RPMI8226 (cell line): Measurements from ENCODE around the gene LASP1.
A peak's percentile ranks its signal among the peaks of the same experiment; 100 is the strongest.

Experiments
- DNase-seq: peaks from one replicate; pipeline ENCODE4 v3.0.0-alpha.2; 2015

LASP1 gene

DNA sequence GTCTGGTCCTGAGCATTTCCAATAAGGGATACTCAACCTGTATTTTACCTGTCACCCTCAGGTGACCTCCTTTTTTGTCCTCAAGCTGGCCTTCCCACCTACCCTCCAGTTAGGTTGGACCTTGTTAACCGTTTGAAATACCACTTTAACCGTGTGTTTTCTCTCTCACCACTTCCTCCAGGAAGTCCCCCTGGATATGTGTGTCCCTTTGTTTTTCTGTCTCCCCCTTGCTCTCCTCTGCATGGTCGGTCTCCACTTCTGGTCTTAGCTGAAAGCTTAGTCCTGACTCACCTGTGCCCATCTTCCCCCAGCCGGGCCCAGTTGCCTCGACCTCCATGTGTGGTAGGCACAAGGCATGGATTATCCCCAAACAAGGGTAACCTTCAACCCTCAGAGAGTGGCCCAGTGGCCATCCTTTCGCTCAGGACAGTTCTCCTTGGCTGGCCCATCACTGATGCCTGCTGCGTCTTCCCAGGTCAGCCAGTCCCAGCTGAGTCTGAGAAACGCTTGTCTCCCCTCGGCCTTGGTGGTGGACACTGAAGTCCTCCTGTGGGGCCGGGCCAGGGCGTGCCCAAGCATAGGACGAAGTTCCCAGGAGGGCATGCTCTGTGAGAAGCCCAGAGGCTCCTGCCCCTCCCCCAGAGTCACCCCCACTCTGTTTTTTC, 20.0 kb downstream of the LASP1 start:
- DNase-seq, result no peak

DNA sequence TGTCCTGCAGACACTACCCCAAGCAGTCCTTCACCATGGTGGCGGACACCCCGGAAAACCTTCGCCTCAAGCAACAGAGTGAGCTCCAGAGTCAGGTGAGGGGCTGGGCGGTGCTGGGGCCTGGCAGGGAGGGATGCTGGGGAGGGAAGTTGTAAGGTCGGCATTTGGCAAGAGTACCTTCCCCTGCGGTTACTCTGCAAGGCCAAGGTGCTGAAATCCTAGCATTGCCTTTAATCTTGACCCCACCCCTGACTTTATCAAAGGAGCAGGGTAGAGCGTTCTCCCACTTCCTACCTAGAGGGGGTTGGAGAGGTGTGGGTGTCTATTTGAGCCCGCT, 20.5 kb downstream of the LASP1 start:
- DNase-seq, result no peak

DNA sequence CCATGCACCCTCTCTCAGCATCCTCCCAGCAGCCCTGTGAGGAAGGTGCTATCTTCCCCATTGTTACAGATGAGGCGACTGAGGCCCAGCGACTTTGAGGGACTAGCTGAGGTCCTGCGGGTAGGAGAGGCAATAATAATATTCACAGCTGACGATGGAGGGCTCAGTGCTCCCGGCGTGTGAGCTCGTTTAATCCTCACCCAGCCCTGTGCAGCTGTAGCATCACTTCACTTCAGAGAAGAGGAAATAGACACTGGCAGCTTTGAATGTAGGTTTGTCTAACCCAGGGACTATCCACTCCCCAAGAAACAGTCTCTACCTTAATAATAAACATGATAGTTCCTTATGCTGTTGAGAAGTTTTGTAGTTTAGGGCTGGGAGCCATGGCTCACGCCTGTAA, 21.6 kb downstream of the LASP1 start:
- DNase-seq, result no peak

DNA sequence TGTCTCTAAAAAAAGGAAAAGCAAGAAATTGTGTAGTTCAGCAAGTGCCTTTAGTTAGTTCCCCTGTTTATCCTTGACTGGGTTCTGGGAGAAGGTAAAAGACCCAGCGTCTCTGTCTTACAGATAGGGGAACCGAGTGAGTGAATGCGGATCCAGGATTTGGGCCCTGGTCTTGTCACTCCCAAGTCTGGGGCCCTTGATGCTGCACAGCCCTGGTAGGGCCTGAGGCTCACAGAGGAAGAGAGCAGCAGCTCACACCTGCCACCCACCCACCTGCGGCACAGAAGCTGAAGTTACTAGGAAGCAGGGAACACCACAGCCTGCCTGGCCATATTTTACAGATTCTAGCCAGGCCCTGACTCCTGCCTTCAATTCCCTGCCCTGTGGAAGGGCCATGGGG, 22.2 kb downstream of the LASP1 start:
- DNase-seq, result no peak

DNA sequence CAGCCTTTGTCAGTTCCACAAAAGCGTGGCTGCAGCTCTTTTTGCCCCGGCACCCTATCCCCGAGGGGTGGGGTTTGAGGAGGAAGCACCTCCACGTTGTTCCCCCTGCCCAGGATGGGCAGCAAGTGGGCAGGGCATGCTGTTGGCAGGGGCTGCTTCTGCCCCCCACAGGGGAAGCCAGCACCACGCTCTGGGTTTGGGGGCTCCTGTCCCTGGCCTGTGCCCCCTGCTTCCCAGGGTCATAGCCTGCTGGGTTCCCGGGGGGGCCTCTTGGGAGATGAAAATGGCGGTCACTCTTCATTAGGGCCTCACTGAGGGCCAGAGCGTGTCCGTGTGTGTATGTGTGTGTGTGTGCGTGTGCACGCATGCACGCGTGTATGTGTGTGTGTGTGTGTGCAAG, 22.8 kb downstream of the LASP1 start:
- no peak for DNase-seq

DNA sequence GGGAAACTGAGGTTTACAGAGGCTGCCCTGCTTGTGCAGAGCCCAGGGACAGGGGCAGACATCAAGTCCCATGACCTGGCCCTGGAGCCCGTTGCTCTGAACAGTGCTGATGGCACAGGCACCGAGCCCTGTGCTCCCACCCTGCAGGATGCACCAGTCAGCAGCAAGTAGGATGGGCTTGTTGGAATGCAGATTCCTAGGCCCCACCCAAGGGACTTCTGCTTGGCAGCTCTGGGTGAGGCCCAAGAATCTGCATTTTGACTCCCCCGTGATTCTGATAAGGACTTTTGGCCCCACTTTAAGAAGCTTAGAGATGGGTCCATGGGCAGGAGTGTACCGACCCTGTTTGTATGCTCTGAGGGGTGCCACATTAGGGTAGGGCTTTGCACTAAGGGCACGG, 23.3 kb downstream of the LASP1 start:
- no peak for DNase-seq

DNA sequence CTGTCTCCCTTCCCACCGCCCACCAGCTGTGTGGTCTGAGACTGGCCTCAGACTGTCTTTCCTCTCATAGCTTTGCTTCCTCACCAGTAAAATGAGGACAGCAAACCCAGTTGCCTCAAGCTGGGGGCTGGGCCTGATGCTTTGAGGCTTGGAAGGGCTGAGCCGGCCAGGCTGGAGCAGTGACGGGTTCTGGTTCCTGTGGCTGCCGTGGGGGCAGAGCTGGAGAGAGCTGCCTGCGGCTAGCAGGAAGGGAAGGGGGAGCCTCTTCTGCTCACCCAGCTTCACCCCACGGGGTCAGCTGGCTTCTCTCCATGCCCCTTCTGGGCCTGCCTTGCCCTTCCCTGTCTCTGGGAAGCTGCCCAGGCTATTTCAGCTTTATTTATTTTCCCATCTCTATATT, 23.7 kb downstream of the LASP1 start:
- DNase-seq, result no peak

DNA sequence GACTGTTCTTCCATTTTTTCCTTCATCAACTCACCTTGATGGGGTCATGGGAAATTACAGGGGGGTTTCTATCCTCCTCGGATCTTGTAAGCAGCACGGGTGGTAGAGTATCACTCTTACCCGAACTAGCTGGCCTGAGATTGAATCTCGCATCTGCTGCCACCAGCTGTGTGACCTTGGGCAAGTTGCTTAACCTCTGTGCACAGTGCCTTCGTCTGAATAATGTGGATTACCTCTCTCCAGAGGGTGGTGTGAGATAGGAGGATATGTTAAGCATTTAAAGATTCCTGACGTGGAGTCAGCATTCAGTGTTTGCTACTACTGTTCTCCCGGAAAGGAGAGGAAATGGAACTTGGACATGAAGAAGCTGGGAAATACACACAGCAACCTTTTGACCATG, 24.4 kb downstream of the LASP1 start:
- no peak for DNase-seq

DNA sequence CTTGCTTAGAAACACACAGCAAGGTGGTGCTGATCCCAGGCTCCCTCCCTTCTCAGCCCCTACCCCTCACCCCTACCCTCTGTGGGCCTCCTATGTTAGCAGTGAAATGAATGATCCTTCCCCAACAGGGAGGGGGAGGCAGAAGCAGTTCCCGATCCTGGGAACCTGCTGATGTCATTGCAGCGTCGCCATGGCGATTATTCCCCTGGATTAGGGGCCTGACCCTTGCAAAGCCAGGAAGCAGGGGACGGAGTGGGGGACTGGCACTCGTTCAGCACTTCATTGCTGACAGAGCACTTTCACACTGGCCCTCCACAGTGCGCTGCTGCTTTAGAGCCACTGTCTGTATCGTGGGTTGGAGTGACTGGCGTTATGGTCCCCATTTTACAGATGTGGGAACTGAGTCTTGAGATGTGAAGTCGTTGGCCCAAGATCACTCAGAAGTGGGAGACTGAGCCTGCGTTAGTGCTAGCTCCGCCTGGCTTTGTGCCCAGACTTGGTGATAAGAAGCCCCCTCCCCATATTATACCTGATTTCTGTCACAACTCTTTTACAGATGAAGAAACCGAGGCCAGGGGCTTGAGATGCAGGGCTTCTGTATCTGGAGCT, 26.6 kb downstream of the LASP1 start:
- DNase-seq, result no peak

DNA sequence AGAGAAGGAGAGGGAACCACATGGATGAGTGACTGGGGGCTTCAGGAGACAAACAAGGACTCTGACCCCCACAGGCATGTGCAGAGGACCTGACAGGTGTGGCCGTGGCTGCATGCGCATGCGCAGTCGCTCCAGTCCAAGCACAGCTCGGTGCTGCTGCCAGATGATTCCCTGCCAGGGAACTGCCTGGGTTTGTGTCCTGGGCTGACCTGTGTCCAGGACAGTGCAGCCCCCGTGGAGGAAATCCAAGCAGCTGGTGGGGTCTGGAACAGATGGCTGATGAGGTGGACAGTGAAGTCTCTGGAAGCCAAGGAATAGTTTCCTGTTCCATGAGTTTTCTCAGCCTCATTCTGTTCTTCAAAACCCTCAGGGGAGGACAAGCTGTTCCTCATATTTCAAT, 27.3 kb downstream of the LASP1 start:
- no peak for DNase-seq

DNA sequence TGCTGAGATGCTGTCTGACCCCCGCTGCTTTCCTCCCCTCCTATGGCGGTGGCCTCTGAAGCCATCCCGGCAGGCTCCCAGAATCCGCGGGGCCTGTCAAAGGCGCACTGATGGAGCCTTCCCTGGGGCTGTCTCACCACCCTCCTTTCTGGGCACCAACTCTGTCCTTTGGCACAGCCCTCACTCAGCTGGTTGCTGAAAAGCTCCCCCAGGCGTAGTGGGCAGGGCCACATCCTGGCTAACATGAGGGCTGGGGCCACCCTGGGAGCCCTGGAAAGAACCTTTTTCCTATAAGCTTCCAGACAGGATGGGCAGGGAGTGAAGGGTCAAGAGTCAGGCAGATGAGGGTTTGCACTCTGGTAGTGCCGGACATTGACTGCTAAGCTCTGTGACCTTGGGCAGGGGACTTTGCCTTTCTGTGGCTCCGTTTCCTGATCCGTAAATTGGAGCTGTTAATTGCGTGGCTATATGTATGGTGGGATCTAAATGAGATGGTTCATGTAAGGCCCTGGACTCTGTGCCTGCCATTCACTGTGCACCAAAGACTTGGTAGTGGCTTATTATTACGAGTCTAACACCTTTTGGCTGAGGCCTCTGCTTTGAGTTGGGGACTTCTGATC, 27.9 kb downstream of the LASP1 start:
- peak; percentile 60 for DNase-seq

DNA sequence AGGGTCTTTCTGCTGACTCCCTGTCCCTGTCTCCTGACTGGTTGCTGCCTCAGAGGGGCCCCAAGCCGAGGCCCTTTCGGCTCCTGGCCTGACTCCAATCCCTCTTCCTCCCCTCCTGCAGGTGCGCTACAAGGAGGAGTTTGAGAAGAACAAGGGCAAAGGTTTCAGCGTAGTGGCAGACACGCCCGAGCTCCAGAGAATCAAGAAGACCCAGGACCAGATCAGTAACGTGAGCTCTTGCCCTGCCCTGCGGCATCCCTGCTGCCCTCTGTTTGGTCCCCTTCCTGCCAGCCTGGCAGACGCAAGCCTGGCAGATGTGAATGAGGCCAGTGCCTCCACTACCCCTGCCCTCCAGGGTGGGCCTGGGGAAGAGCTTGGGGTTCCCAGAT, 28.4 kb downstream of the LASP1 start:
- peak; percentile 89 for DNase-seq

DNA sequence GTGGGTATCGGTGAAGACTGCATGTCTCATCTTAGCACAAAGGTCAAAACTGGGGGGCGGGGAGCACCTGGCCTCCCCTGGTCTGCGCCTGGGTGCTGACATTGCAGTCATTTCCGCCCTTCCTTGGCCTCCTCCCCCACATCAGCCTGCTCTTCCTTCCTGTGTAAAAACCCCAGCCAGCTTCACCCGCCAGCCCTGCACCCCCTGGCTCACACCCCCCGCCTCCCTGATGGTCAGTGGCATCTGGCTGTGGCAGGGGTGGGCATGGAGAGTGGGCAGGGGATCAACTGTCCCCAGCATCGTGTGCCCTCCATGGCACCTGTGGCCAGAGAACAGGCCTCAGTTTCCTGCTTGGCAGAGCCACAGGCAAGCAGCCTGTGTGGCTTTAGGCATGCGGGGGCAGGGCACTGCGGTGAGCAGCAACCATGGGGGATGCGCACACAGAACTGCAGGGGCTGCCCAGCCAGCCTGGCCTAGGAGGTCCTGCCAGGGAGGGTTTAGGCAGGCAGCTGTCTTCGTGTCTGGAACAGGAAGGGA, 29.0 kb downstream of the LASP1 start:
- DNase-seq, result peak; percentile 95

DNA sequence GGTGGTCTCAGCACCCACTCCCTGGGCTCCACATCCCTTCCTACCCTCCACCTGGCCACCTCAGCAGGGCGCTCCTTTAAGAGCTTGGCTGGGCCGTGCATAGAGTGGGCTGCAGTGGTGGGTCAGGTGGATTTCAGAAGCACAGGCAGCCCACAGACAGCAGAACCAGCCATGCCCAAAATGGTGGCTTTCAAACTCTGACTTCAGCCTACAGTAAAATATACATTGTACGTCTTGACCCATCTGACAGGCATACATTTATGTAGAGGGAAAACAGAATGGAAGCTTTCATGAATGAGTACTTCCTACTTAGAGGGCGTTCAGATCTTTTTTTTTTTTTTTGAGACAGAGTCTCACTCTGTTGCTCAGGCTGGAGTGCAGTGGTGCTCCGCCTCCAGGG, 29.6 kb downstream of the LASP1 start:
- DNase-seq, result no peak

DNA sequence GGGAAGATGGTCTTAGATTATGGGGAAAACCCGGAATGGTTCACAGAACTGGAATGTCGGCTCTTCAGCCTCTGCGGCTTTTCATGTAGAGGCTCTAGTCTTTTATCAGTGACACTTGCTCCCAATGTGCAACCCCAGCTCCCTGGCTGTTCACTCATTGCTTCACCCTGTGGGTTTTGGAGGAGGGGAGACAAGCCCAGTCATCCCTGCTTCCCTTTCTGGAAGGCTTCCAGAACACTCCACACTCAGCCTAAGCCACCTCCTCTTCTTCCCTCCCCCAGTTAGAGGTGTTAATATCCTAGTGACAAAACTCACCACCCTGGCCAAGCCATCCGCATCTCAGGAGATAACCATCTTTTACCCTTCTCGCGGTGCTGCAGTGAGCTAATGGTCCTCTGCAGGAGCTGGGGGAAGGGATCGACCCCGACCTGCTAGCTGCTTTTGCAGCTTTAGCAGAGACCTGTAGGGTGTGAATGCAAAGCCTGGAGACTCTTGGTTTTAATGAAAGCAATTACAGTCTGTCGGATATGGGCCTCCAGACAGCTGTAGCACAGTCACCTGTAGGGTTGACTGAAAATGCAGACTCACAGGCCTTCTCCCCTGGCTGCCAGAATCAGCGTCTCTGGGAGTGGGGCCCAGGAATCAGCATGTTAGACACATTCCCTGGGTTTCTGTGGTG, 31.3 kb downstream of the LASP1 start:
- DNase-seq, result no peak

DNA sequence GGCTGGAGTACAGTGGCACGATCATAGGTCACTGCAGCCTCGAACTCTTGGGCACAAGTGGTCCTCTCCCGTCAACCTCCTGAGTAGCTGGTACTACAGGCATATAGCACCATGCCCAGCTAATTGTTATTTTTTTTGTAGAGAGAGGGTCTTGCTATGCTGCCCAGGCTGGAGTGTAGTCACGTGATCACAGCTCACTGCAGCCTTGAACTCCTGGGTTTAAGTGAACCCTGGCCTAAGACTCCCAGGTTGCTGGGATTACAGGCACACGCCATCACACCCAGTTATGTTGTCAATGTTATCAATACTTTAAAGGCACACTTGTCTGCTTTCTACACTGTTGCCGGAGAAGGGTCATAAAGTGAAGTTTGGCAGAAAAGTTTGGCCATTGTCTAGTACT, 33.5 kb downstream of the LASP1 start:
- DNase-seq, result no peak

DNA sequence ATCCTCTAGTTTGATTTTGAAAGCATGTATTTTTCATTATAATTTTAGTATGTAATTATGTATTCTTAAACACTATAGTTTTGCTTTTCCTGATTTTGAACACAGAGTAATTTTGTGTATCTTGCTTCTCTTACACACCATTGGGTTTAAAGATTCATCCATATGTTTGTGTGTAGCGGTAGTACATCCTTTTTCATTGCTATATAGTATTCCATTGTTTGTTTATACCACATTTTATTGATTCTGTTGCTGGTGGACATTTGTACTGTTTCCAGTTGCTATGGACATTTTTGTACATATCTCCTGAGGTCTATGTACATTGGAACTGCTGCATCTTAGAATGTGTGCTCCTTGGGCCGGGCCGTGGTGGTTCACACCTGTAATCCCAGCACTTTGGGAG, 35.0 kb downstream of the LASP1 start:
- no peak for DNase-seq

DNA sequence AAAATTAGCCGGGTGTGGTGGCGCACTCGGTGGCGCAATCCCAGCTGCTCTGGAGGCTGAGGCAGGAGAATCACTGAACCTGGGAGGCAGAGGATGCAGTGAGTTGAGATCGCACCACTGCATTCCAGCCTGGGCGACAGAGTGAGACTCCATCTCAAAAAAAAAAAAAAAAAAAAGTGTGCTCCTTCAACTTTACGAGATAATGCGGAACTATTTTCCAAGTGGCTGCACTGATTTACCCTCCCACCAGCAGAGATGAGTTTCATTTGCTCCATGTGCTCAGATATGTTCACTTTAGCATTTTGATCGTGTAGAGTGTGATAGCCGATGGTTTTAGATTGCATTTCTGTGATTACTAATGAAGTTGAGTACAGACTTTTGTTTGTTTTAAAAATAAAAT, 35.5 kb downstream of the LASP1 start:
- DNase-seq, result no peak

DNA sequence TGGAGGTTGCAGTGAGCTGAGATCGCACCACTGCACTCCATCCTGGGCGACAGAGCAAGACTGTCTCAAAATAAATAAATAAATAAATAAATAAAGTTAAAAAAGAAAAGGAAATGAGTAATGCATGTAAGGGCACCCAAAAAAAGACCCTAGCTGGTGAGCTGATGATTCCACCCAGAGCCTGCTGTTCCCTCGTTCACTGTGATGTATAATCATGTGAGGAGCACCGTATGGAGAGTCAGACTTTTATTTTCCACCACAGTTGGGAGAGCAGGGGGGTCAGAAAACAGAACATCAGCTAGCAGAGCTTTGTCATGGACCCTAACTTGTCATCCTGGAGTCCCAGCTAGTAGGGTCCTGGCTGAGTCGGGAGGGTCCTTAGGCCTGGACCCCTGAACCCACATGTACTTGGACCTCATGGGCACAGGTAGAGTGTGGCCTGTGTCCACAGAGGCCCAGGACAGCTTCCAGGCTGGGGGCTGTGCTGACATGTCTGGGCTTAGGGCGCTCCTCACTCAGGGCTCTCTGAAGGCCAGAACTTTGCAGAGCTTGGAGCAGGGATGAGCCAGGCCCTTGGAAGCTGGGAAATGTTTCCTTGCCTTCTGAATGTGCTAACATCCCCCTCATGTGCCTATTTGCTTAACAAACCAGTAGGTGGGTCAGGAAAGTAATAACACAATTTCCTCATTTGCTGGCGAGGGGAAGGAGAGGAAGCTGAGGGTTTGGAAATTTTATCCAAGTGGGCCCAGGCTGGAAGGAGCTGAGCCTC, 36.8 kb downstream of the LASP1 start:
- DNase-seq, result no peak

DNA sequence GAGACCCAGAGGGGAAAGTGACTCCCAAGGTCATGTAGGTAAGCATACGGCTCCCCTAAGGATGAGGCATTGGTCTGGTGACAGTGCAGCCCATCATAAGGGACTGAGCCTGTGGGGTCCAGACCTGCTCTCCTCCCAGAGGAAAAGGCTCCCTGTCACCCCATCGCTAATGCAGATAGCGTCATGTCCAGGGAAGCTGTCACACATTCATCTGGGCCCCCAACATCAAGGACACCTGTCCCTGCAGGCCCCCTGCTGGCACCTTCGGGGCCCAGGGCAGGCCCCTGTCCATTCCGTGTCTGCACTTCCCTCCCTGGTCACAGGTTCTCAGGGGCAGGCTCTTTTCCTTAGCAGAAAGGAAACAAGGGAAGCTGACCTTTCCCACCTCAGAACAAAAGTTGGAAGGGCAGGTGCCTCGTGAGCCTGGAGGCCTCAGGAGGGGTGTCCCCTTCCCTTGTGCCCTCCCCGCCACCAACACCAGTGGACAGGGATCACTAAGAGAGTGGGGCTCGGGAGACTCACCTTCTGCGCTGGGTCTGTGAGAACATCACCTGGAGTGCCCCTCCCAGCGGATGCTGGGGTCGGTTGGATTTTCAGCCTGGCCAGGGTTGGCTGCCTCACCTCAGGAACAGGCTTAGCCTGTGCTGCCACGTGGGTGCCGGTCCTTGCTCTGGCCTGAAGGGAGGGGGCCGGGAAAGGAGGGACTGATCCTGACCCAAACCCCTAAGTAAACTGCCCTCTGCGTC, 38.2 kb downstream of the LASP1 start:
- no peak for DNase-seq

DNA sequence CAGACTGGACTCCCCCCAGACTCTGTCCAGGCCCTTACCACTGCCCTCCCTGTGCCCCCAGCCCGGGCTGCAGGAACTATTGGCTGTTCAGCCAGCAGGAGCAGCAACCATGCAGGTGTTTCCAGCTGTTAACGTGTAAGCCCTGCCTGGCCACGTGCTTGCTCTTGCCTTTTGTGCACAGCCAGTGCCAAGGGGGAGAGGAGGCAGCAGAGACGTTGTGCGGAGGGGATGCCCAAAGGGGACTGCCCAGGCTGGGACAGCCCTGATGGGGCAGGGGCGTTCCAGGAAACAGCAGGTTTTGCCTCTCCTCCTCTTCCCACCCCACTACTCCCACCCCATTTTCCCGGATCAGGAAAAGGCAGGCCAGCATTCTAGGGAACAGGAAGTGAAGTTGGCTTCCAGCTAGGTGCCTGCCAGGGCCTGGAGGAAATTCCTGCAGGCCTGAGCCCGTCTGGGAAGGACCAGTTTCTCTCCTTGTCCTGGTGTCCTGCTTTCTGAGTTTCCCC, 38.9 kb downstream of the LASP1 start:
- no peak for DNase-seq

DNA sequence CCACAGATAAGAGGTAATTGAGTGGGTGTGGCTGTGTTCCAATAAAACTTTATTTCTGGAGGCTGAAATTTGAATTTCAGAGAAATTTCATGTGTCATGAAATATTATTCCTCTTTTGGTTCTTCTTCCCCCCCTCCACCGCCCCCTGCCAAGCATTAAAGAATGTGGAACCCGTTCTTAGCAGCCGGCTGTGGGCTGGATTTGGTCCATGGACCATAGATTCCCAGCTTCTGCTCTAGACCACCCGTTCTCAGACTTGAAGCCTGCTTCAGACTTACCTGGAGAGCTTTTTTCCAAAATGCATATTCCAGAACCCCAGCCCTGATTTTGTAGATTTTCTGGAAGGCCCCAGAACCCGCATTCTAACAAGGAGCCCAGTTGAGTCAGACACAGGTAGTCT, 40.5 kb downstream of the LASP1 start:
- DNase-seq, result no peak
